ENCODE data around the gene MICAL2.

The MICAL2 gene

DNA sequence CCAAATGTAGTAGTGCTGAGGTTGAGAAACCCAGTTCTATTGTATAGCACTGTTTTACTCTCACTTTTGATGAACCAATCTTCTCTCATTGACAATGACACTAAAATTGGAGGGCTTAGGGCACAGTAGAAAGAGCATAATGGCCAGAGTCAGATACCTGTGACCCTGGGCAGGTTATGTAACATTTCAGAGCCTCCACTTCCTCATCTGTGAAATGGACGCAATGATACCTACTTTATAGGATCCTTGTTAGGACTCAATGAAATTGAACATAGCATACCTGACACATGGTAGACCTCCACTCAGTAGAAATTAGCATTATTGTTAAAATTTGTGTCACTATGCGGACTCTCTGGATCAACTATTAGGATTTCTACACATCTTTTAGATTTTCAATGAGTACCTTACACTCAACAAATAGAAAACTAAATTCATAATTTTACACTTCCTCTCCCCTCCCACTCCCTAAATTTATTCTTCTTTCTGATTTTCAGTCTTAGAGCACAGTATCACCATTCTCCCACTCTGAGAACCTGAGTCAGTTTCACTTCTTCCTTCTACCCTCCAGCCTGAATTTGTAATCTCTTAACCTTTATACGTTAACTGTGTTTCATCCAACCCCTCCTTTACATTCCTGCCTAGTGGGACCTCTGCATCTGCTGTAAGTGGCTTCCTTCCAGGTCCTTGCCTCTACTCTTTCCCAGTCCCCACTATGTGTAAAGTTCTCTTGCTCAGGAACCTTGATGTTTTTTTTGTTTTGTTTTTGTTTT is 78.3 kb downstream of the MICAL2 start:
- DNase-seq (ENCODE audit: low spot score): no peak

DNA sequence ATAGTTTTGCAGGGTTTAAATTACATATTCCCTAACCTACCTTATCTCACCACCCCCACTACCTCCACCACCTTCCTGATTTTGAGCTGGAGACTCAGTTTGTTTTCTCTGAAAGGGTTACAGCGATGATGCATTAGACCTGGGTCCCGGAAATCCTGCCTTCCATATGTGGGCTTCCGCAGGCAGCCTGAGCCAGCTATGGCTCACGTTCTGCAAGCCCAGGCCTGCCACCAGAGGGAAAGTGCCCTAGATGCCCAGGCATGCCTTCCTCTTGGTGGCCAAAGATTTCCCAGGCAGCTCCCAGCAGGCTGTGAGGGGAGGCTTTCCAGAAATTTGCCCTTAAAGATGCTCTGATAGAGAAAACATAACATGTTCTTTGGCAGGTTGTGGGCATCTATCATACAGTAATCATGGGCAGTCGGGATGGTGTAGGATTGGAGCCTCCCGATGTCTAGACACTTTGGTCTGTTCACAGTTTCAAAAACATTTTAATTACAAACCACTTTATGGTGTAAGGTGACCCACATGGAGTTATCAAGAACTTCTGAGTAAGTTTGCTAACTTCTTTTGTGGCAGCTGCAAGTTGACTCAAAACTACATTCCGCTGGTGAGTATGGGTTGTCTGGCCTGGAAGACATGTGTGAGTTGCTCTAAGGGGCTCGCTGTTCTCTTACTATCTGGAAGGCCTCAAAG is 79.3 kb downstream of the MICAL2 start:
- DNase-seq (ENCODE audit: low spot score): no peak

DNA sequence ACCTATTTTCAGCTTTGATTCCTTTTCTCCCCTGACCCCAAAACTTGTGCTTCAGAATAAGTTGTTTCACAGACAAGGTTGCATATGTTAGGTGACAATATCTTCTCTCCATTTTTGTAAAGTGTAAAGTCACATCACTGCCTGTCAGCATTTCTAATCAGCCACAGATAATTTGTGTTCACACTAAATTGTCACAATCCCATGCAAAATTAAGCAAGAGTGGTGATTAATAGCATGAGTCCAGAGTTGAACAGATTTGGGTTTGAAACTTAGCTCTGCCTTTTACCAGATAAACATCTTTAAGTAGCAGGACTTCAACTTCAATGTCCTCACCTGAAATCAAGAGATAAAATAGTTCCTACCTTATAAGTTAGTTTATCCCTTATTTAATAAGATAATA is 80.1 kb downstream of the MICAL2 start:
- no peak for DNase-seq (ENCODE audit: low spot score)

DNA sequence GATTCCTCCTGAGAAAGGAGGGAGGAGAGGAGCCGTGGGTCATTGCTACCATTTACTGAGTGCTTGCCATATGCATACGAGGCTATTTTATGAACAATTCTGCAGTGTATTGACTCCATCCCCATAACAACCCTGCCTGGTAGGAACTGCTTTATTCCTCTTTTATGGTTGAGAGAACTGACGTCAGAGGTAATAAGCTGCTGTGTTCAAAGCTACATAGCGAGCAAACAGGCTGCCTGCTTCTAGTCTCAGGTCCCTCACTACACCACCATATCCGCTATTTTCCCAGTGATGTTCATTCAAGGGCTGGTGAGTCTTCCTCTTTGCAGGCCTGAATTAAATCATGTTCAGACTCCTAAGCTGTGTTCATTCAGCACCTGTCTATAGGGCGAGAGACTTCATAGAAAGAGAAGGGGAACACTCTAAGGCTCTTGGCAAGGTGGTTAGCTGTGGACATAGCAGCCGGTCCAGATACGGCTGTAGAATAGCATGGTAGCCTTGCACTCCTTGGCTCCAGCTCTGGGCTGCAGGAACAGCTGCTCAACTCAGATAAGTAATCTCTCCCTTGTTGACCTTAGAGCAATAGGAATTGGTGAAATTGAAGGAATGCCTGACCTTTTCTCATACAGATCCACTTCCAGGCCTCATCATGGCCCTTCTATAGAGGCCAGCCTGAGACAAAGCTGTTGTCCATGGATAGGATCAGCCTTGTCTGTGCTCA is 82.6 kb downstream of the MICAL2 start:
- no peak for DNase-seq (ENCODE audit: low spot score)

DNA sequence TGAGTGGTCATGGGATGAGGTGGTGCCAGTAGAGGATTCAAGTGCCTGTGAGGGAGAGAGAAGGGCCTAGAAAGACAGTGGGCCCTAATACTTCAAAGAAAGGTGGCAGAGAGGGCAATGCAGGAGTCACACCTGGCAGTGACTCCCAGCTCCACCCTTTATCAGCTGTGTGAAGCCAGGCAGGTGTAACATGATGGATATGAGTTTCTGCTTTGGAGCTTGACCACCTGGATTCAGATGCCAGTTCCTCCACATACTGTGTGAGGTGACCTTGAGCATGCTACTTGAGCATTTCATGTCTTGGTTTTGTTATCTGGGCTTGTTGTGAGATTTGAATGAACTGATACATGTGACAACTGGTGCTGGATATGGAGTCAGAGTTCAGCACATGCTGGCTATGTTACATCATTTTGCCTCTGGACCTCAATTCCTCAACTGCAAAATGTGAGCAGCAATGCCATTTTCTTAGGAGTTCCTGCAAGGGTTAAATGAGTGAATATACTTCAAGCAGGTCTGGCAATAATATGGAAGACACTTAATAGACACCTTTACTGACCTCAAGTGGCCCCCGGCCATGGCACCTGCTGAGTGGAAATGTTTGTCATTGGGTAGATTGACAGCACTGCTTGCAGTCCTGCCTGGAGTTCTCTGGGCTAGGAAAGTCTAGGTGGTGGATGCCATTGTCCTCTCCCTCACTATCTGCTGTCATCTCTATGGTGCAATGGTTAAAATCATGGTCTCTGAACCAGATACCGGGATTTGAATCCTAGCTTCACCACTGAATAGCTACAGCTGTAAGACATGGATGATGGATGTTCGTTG is 83.3 kb downstream of the MICAL2 start:
- DNase-seq (ENCODE audit: low spot score): no peak

DNA sequence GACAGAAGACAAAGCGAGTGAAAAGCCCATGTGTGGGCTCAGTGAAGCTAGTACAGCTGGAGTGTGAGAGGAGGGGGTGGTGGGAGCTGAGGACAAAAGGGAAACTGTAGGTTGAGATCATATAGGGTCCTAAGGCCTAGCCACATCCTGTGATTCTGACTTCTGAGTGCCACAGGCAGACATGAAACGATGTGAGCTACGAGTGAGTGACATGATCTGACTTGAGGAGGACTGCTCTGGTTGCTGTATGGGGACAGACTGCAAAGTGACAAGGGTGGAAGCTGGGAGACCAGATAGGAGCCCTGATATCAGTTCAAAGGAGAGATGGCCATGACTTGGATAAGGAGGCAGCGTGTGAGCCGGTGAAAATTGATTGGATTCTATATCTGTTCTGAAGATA is 85.4 kb downstream of the MICAL2 start:
- DNase-seq (ENCODE audit: low spot score): no peak

DNA sequence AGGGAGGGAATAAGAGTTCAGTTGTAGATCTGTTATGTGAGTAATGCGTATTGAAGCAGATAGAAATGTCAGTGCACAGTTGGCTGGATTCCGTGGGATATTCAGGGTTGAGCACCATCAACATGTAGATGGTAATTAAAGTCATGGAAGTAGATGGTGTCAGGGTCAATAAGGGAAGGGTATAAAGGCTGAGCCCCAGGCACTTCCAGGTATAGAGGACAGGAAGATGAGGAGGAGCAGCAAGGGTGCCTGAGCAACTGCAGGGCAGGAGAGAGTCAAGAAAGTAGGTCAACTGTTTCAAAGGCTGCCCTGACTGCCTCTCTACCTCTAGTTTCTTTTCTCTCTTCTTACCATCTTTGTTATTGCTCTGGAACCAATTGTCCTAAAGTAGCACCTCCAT is 85.9 kb downstream of the MICAL2 start:
- DNase-seq (ENCODE audit: low spot score): no peak

DNA sequence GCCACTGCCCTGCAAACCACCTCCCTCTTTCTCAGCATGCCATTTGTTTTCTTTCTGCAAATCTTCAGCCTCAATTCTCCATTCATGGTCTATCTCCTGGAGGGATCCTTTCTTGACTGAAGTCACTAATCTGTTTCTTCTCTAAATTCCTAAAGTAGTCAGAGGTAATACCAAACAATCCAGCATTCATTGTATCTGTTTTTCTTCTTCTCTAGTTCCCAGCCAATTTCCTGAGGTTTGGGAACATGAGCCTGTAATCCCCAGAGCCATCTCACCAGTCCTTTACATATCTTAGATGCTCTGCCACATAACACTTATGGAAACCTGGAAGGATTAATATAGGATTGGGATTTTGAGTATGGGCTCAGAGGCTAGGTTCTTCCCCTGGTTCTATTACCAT is 86.5 kb downstream of the MICAL2 start:
- no peak for DNase-seq (ENCODE audit: low spot score)

DNA sequence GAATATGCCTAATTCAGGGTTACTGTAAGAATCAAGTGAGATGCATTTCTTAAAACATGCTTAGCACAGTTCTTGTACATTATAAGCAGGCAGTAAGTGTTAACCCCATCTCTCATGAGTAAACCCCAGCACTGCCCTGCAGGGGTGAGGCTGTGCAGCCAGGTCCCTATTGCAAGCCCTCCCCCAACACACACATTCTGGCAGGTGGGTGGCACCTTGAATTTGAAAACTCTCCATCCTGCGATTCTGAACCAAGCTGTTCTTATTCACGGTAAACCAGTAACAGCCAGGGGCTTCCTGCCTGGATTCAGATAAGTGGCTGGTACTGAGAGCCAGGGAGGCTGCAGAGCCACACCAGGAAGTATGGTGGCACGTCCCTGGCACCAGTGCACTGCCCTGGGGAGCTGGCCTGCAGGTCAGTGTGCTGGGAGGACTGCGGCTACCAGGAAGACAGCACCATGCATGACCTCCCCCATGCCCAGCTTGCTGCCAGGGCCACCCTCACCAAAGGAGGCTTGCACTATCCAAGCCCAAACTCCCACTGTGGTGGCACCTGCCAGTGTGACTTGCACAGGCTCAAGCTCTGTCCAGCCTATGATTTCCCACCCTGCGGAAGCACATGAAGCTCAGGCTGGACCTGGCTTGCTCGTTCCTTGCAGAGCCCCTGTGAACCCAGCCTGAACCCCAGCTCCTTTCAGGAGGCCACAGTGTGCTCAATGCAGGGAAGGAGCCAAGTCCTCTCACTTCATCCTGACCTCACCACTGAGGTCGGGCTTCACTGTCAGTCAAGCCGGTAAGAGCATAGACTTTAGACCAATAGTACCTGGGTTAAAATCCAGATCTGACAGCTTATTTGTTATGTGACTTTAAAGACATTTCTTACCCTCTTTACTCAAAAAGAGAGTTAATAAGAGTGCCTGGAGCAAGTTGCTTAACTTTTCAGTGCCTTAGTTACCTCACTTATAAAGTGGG is 88.1 kb downstream of the MICAL2 start:
- DNase-seq (ENCODE audit: low spot score): no peak

DNA sequence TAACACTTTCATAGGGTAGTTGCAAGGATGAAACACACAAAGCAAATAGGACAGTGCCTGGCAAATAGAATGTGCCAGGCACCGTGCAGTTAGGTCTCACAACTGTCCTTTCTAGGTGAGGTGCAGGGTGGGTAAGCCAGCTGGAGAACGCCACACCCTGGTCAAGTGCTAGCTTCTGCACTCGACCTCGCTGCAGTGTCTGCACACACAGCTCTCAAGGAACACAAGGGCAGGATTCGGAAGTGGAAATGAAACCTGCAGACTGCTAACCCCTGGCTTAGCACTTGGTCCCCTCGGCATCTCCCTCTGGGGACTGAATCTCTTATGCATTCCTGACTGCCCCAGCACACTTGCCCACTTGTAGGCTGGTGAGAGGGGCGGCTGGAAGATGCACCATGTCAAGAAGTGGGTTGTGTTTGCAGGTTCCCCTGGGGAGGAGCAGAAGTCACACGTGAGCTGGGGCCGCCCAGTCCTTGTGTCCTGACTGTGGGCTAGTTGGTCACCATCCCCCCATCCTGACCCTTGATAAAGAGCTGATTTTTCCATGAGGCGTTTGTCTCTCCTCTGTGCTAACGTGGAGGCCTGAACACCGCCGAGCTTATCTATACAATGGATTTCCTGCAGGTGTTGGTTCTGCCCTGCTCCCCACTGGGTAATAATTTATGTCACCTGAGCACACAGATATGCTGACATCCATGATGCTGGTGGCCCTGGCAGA is 89.0 kb downstream of the MICAL2 start:
- no peak for DNase-seq (ENCODE audit: low spot score)

DNA sequence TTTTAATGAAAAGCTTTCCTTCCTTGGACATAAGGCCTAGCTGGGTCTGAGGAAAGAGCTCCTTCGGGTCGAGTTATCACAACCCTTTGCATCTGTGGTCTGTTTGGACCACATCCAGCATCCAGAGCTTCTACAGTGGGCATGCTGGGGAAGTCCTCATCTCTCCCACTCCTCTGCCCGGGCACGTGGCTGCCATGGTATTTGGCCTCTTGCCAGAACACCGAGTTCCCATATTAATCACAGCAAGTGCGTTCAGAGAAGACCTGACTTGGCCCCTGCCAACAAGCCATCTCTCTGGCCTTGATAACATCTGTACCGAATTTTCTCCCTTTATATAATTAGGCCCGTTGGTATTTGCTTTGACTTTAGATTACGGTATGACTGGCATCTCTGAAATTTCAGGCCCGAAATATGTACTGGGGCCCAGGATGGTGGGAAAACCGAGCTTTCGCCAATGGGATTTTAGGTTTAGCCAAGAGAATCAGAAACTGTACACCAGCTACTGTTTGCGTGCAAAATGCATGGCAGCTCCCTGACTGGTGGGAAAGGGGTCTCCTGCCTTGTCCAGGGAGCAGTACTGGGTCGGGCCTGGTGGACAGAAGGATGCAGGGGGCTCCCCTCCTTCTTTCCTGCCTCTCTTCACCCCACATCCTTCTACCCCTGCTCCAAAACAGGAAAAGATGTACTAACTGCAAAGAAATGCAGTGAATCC is 90.0 kb downstream of the MICAL2 start:
- DNase-seq (ENCODE audit: low spot score): peak; percentile 60

DNA sequence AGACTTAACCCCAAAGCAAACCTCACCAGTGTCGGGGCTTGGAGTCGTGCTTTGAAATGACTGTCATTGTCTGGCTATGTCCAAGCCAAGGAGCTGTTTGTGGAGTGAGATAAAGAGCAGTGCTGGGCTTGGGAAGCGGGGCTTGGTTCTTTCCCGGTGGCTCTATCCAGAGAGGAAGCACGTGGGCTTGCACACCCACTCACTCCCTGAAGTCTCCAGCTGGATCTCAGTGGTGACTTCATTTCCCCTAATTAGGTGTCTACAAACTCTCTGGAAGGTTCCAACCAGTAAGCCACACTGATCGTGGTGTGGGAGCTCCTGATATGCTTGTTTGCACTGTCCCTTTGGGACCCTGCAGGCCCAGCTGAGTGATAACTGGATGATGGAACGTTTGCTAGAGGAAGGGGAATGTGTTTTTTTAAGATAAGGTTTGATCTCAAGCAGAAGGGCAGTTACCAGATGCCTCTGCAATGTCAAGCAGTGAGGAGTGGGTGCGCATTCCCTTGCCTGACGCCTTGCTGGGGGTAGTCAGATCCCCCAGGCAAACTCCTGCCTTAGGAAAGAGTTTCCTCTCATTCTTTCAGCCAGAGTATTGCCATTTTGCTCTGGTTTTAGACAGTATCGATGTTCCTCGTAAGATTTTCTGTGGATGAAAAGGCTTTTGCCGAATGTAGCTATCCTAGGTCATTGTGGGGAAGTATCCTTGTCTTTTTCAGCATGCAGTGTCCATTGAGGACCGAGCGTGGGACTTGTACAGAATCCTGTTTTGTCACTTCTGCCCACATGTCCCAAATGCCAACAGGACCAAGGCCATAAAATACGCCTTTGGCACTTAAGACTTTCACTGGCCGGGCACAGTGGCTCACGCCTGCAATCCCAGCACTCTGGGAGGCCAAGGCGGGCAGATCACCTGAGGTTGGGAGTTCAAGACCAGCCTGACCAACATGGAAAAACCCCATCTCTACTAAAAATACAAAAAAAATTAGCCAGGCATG is 90.9 kb downstream of the MICAL2 start:
- DNase-seq (ENCODE audit: low spot score): peak; percentile 88

DNA sequence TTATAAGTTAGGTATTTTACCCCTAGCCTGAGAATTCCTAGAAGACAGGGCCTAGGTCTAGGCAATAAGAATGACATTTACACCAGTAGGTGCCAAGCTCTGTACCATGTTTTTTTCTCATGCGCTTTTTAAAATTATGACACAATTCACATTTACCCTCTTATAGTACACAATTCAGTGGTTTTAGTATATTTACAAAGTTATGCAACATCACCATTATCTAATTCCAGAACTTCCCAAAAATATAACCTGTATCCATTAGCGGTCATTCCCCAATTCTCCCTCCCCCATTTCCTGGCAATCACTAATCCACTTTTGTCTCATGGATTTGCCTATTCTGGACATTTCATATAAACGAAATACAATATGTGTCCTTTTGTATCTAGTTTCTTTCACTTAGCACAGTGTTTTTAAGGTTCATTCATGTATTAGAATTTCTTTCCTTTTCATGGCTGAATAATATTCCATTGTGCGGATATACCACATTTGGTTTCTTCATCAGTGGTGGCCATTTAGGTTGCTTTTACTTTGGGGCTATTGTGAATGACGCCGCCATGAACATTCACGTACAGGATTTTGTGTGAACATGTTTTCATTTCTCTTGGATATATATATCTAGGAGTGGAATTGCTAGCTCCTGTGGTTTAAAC is 92.4 kb downstream of the MICAL2 start:
- DNase-seq (ENCODE audit: low spot score): no peak

DNA sequence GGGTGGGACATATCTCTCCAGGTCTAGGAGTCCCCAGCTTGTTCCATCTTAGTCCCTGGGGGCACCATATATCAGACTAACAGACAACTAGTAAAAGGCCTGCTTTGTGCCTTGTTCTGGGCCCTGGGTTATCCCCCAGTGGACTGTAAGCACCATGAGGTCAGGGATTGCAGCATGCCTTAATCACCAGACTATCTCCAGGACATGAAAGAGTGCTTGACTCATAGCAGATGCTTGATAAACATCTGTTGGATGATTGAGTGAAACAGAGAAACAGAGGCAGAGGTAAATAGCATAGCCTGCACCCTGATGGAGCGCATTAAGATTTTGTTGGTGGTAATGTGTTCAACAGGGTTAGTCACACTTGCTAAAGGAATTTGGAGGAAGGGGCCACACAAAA is 94.1 kb downstream of the MICAL2 start:
- DNase-seq (ENCODE audit: low spot score): no peak

DNA sequence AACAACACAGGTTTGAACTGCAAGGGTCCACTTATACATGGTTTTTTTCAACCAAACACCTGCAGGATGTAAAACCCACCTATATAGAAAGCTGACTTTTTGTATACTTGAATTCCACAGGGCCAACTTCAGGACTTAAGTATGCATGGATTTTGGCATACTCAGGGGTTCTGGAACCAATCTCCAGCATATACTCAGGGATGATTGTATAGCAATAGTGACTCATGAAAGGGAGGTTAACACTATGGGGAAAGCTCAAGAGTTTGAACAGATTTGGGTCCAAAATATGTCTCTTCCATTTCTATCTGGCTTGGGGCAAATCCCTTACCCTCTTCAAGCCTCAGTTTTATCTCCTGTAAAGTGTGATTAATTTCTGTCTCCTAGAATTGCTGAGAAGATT is 94.9 kb downstream of the MICAL2 start:
- DNase-seq (ENCODE audit: low spot score): no peak

DNA sequence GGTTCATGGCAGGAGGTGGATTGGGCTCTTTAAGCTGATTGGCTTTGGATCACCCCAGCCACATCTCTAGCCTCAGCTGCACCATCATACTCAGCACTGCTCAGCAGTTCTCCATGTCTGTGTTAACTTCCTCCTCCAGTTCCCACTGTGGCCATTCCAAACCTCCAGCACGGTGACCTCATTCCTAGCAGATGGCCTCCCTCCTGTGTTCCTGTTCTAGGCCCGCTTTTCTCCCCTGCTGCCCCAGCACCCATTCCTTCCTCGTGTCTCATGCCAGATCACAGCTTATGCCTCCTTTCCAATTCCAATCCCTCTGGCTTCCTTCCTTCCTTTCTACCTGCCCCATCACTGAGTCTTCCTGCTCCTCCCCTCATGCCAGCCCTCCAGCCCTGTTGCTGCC is 96.1 kb downstream of the MICAL2 start:
- peak; percentile 37 for DNase-seq (ENCODE audit: low spot score)

DNA sequence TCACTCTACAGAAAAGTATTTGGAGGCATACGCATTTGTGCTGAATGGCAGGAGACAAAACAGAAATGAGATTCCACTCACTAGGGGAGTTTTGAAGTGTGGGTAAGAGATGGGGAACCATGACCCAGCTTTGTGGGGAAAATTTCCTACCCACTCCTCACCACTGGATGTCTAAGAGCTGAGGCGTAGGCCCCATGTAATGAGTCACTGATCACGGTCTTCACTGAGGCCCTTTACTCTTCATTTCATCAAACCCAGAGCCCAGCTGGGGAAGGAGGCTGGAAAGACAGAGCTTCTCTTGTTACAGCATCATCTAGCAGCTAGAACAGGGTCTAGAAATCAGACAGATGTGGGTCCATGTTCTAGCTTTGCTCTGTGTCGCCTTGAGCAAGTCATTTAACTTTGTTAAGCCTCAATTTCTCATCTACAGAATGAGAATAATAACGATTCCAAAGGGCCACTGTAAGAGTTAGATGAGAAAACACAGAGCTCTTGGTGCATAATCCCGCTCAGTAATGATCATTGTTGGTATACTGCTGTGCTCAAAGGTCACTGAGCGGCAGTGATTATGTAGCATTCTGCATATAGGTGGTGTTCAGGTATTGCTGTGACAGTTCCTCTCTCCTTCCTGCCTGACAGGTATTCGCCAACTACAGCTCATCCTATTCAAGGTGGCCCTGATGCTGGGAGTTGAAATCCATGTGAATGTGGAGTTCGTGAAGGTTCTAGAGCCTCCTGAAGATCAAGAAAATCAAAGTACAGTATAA is 97.2 kb downstream of the MICAL2 start:
- peak; percentile 53 for DNase-seq (ENCODE audit: low spot score)
